Stomach (tissue), 4 donors: ENCODE results near the gene SEZ6L2.

Experiments
- EP300 ChIP-seq: sonication (generic); formaldehyde crosslinking; IDR thresholded peaks from one replicate; pipeline ENCODE4 v1.6.1; 2017; ENCODE audit warnings: antibody characterized with exemption
- POLR2A ChIP-seq, 4 donors: fragments of 450-650 bp; IDR thresholded peaks; one replicate each; pipeline ENCODE4 v1.6.1; 2016; ENCODE audit warnings: antibody characterized with exemption in 4 of 4, control low read depth in 2 of 4, mild to moderate bottlenecking in 1 of 4, moderate library complexity in 1 of 4
- POLR2AphosphoS5 ChIP-seq, 3 donors: sonication (generic); formaldehyde crosslinking; IDR thresholded peaks; one replicate each; pipeline ENCODE4 v1.6.1; 2016; ENCODE audit warnings: antibody characterized with exemption in 3 of 3
- TF ChIP-seq, protein P1 (sequence below), 7 experiments: fragments of 450-650 bp in 4 of 7; fragments of 200-600 bp in 3 of 7; sonication (generic) in 3 of 7; IDR thresholded peaks; one replicate each; pipeline ENCODE4 v1.5.1; 2016 to 2019; ENCODE audit warnings: antibody characterized with exemption in 7 of 7, control low read depth in 2 of 7, mild to moderate bottlenecking in 1 of 7

DNA sequence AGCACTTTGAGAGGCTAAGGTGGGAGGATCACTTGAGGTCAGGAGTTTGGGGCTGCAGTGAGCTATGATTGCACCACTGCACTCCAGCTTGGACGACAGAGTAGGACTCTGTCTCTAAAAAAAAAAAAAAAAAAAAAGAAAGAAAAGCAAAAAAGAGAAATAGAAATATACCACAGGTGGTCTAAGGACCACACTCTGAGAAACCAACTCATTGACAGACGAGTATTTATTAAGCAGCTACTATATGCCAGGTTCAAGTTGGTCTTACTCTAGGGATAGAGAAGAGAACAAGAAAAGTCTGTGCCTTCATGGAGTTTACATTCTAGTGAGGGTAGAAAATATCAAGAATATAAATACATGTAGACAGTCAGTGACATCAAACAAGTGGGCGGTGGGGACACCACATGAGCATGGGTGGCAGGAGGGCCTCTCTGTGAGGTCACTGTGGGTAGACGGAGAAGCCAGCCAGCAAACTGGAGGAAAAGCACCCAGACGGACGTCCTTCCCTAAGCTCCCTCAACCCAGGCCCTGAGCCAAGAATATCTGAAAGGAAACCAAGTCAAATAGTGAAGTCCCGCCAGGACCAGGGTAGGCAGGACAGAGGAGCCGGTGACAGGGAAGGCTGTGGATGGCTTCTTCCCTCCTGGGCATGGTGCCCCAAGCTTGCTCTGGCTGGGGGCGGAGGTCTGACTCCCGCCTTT is 41.1 kb downstream of the SEZ6L2 start:
- TF ChIP-seq POLR2A (IDR thresholded peaks at IDR 0.05) (no peak), POLR2AphosphoS5 (IDR thresholded peaks at IDR 0.05) (peak in 1 of 3 donors; percentile 11), EP300 (no peak)
- TF ChIP-seq, protein P1, sequence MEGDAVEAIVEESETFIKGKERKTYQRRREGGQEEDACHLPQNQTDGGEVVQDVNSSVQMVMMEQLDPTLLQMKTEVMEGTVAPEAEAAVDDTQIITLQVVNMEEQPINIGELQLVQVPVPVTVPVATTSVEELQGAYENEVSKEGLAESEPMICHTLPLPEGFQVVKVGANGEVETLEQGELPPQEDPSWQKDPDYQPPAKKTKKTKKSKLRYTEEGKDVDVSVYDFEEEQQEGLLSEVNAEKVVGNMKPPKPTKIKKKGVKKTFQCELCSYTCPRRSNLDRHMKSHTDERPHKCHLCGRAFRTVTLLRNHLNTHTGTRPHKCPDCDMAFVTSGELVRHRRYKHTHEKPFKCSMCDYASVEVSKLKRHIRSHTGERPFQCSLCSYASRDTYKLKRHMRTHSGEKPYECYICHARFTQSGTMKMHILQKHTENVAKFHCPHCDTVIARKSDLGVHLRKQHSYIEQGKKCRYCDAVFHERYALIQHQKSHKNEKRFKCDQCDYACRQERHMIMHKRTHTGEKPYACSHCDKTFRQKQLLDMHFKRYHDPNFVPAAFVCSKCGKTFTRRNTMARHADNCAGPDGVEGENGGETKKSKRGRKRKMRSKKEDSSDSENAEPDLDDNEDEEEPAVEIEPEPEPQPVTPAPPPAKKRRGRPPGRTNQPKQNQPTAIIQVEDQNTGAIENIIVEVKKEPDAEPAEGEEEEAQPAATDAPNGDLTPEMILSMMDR (IDR thresholded peaks at IDR 0.05): no peak
